DOHH2 (cell line): ENCODE data around the gene SMIM17.

Experiments used
- H3F3A ChIP-seq: fragments of 200-600 bp; sonication (generic), shearing (Covaris generic); 2 replicates; pipeline ENCODE4 v1.6.0; 2016; ENCODE audit warnings: antibody characterized with exemption, mild to moderate bottlenecking; ENCODE audit not compliant: control insufficient read depth, insufficient read depth
- H3K27ac ChIP-seq: fragments of 200-600 bp; sonication (generic); 2 replicates; pipeline ENCODE4 v1.5.1; 2014; ENCODE audit warnings: low read depth, mild to moderate bottlenecking, low read length, moderate library complexity
- H3K27me3 ChIP-seq: fragments of 200-600 bp; sonication (generic); 2 replicates; pipeline ENCODE4 v1.6.1; 2014; ENCODE audit warnings: mild to moderate bottlenecking, low read length, mixed read lengths; ENCODE audit not compliant: control insufficient read depth
- H3K36me3 ChIP-seq: fragments of 200-600 bp; sonication (generic); 2 replicates; pipeline ENCODE4 v1.6.1; 2014; ENCODE audit warnings: mild to moderate bottlenecking, low read length, moderate library complexity, mixed read lengths; ENCODE audit not compliant: control insufficient read depth
- H3K4me1 ChIP-seq: fragments of 200-600 bp; sonication (generic); 2 replicates; pipeline ENCODE4 v1.6.1; 2014; ENCODE audit warnings: mild to moderate bottlenecking, low read length, mixed read lengths; ENCODE audit not compliant: control insufficient read depth
- H3K4me2 ChIP-seq: fragments of 200-600 bp; sonication (generic); 2 replicates; pipeline ENCODE4 v1.6.0; 2014; ENCODE audit warnings: mild to moderate bottlenecking, low read length, moderate library complexity
- H3K4me3 ChIP-seq: fragments of 200-600 bp; sonication (generic); 2 replicates; pipeline ENCODE4 v1.5.1; 2014; ENCODE audit warnings: mild to moderate bottlenecking, low read length, mixed read lengths
- H3K79me2 ChIP-seq: fragments of 200-600 bp; sonication (generic); 2 replicates; pipeline ENCODE4 v1.6.1; 2014; ENCODE audit warnings: mild to moderate bottlenecking, low read length, mixed read lengths; ENCODE audit not compliant: control insufficient read depth
- H3K9me2 ChIP-seq: fragments of 200-600 bp; sonication (generic); replicated peaks from 2 replicates; pipeline ENCODE4 v1.6.1; 2014; ENCODE audit warnings: mild to moderate bottlenecking, low read length, mixed read lengths; ENCODE audit not compliant: control insufficient read depth
- H3K9me3 ChIP-seq: fragments of 200-600 bp; sonication (generic); 2 replicates; pipeline ENCODE4 v1.6.1; 2014; ENCODE audit warnings: antibody characterized with exemption, low read length, mixed read lengths; ENCODE audit not compliant: control insufficient read depth, insufficient read depth
- H4K20me1 ChIP-seq: fragments of 200-600 bp; sonication (generic); 2 replicates; pipeline ENCODE4 v1.6.0; 2014; ENCODE audit warnings: low read depth, mild to moderate bottlenecking, antibody characterized with exemption, low read length, moderate library complexity; ENCODE audit not compliant: control insufficient read depth, insufficient read depth
- EZH2phosphoT487 ChIP-seq: fragments of 200-600 bp; sonication (generic); IDR thresholded peaks from 2 replicates; pipeline ENCODE4 v1.6.1; 2017; ENCODE audit warnings: borderline replicate concordance, mild to moderate bottlenecking, antibody characterized with exemption, low read length, moderate library complexity, mixed read lengths
- TF ChIP-seq, protein P1 (sequence below): fragments of 200-600 bp; sonication (generic); IDR thresholded peaks from one replicate; pipeline ENCODE4 v1.5.1; 2014; ENCODE audit warnings: antibody characterized with exemption, mild to moderate bottlenecking, low read depth, low read length; ENCODE audit not compliant: poor library complexity, severe bottlenecking

SMIM17 gene

GRCh38 chr19:56664511-56664910 is 21.6 kb downstream of the SMIM17 start:
- Histone ChIP-seq H3K27ac (no peak overlapping the region), H3K27me3 (no peaks in the 10 kb centered on the region), H3K4me3 (no peak overlapping the region), H3K9me2 (no peaks in the 10 kb centered on the region), H3F3A (no peaks in the 10 kb centered on the region), H4K20me1 (no peaks in the 10 kb centered on the region), H3K4me2 (no peak overlapping the region), H3K36me3 (no peaks in the 10 kb centered on the region), H3K4me1 (no peaks in the 10 kb centered on the region), H3K9me3 (peaks cover 19% of the 10 kb centered on the region; the same call in 1 of the 2 replicates), H3K79me2 (no peaks in the 10 kb centered on the region)
- TF ChIP-seq, protein P1, sequence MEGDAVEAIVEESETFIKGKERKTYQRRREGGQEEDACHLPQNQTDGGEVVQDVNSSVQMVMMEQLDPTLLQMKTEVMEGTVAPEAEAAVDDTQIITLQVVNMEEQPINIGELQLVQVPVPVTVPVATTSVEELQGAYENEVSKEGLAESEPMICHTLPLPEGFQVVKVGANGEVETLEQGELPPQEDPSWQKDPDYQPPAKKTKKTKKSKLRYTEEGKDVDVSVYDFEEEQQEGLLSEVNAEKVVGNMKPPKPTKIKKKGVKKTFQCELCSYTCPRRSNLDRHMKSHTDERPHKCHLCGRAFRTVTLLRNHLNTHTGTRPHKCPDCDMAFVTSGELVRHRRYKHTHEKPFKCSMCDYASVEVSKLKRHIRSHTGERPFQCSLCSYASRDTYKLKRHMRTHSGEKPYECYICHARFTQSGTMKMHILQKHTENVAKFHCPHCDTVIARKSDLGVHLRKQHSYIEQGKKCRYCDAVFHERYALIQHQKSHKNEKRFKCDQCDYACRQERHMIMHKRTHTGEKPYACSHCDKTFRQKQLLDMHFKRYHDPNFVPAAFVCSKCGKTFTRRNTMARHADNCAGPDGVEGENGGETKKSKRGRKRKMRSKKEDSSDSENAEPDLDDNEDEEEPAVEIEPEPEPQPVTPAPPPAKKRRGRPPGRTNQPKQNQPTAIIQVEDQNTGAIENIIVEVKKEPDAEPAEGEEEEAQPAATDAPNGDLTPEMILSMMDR: no peak
- no peak for TF ChIP-seq EZH2phosphoT487

DNA sequence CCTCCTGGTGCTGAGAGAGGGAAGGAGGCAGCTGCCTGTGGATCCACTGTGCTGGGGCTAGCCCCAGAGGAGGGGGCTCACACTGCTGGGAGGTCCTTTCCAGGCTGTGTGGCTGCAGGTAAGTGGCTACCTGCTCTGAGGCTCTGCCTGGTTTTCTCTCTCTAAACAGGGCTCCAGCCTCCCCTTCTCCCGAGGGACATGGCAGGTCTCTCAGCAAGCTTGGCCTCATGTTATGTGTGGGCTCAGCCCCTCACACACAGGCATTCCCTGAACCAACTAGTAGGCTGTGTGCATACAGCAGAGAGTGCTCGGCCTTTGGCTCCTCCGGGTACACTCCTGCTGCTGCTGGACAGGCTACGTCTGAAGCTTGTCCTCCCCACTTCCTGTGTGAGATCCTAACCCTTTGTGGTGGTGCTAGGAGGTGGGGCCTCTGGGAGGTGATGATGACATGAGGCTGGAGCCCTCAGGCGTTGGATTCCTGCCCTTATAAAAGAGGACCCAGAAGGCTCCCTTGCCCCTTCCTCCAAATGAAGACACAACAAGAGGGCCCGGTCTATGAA is 24.4 kb downstream of the SMIM17 start:
- peaks cover 29% of the 10 kb centered on the region; the same call in 1 of the 2 replicates for H3K9me3 ChIP-seq
- no peak for TF ChIP-seq EZH2phosphoT487
- TF ChIP-seq, protein P1: no peak
- no peaks in the 10 kb centered on the region for H3K9me2 ChIP-seq
- H3K27me3 ChIP-seq: no peaks in the 10 kb centered on the region
- no peaks in the 10 kb centered on the region for H4K20me1 ChIP-seq
- no peaks in the 10 kb centered on the region for H3K4me1 ChIP-seq
- no peak overlapping the region for H3K4me2 ChIP-seq
- H3K36me3 ChIP-seq: no peaks in the 10 kb centered on the region
- no peak overlapping the region for H3K4me3 ChIP-seq
- no peaks in the 10 kb centered on the region for H3F3A ChIP-seq
- no peaks in the 10 kb centered on the region for H3K79me2 ChIP-seq
- no peak overlapping the region for H3K27ac ChIP-seq

- H3F3A ChIP-seq: no peaks in the 10 kb centered on the region
- no peaks in the 10 kb centered on the region for H4K20me1 ChIP-seq
- peaks cover 25% of the 10 kb centered on the region; the same call in 1 of the 2 replicates for H3K9me3 ChIP-seq
- no peak overlapping the region for H3K4me3 ChIP-seq
- H3K4me2 ChIP-seq: no peak overlapping the region
- no peaks in the 10 kb centered on the region for H3K27me3 ChIP-seq
- no peaks in the 10 kb centered on the region for H3K4me1 ChIP-seq
- H3K9me2 ChIP-seq: no peaks in the 10 kb centered on the region
- no peaks in the 10 kb centered on the region for H3K36me3 ChIP-seq
- TF ChIP-seq EZH2phosphoT487: no peak
- TF ChIP-seq, protein P1: no peak
- H3K27ac ChIP-seq: no peak overlapping the region
- H3K79me2 ChIP-seq: no peaks in the 10 kb centered on the region
These were observed 25.7 kb downstream of the SMIM17 start for GRCh38 chr19:56668676-56669075.
